OCI-LY7 (cell line): Measurements from ENCODE around the gene HPN.
"Not testable (repeated sequence)": the region's sequence is repeated elsewhere in the genome, so short reads cannot be mapped to it uniquely, and the experiment has no call there.

ENCODE experiments used
- CTCF ChIP-seq: fragments of 200-600 bp; sonication (generic); conservative IDR thresholded peaks from 2 replicates; pipeline ENCODE4 v1.5.1; 2014; ENCODE audit warnings: mild to moderate bottlenecking, antibody characterized with exemption, low read length, moderate library complexity, mixed read lengths
- EZH2phosphoT487 ChIP-seq: fragments of 200-600 bp; sonication (generic); IDR thresholded peaks from 2 replicates; pipeline ENCODE4 v1.6.1; 2018; ENCODE audit warnings: low read depth, borderline replicate concordance, mild to moderate bottlenecking, mixed run types, antibody characterized with exemption, low read length, moderate library complexity, mixed read lengths

DNA sequence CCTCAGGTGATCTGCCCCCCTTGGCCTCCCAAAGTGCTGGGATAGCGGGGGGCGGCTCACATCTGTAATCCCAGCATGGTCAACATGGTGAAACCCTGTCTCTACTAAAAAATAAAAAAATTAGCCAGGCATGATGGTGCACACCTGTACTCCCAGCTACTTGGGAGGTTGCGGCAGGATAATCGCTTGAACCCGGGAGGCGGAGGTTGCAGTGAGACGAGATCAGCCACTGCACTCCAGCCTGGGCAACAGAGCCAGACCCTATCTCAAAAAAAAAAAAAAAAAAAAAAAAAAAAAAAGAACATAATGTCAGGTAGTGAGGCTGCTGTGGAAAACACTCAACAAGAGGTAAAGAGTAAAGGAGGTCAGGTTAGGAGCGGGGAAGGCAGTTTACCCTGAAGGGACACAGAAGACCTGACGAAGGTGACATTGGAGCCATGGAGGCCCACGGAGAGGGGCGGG is 12.2 kb upstream of the HPN start:
- not testable (repeated sequence) for TF ChIP-seq CTCF, EZH2phosphoT487
